Endothelial cell (in vitro differentiated cells): ENCODE measurements around the gene FAAH2. TPM values are rescaled to one million over a fixed set of nuclear protein-coding genes. Genes with fewer than 3 reads are reported as not detected.

ENCODE experiments used
- DNase-seq: peaks from one replicate; pipeline ENCODE4 v3.0.0; 2021; ENCODE audit warnings: low spot score
- H3K27ac Mint-ChIP-seq: one replicate; pipeline ENCODE4 v1.8.0; 2021; ENCODE audit warnings: mixed read lengths, inconsistent platforms; ENCODE audit not compliant: unreplicated experiment
- H3K27me3 Mint-ChIP-seq: one replicate; pipeline ENCODE4 v1.8.0; 2021; ENCODE audit warnings: mild to moderate bottlenecking, moderate library complexity, mixed read lengths, inconsistent platforms; ENCODE audit not compliant: unreplicated experiment
- H3K36me3 Mint-ChIP-seq: one replicate; pipeline ENCODE4 v1.8.0; 2021; ENCODE audit warnings: mild to moderate bottlenecking, low read depth, mixed read lengths, inconsistent platforms; ENCODE audit not compliant: unreplicated experiment
- H3K4me1 Mint-ChIP-seq: one replicate; pipeline ENCODE4 v1.8.0; 2021; ENCODE audit warnings: mild to moderate bottlenecking, mixed read lengths, inconsistent platforms; ENCODE audit not compliant: unreplicated experiment
- H3K4me3 Mint-ChIP-seq: one replicate; pipeline ENCODE4 v1.8.0; 2021; ENCODE audit warnings: mild to moderate bottlenecking, mixed read lengths, inconsistent platforms; ENCODE audit not compliant: unreplicated experiment
- H3K9me3 Mint-ChIP-seq: one replicate; pipeline ENCODE4 v1.8.0; 2021; ENCODE audit warnings: mixed read lengths, inconsistent platforms; ENCODE audit not compliant: unreplicated experiment
- CTCF ChIP-seq: fragments of 200-600 bp; sonication (generic); IDR thresholded peaks from one replicate; pipeline ENCODE4 v1.5.0; 2021; ENCODE audit warnings: antibody characterized with exemption; ENCODE audit not compliant: unreplicated experiment
- total RNA-seq: library from RNA; stranded (reverse); fragmentation: NEBNext Ultra II Directional; extraction: Animal tissue kit (Norgen Biotek cat#: 25700); gene quantifications from one replicate; pipeline ENCODE4 v1.2.1, GENCODE V29; 2021; ENCODE audit not compliant: unreplicated experiment

Gene FAAH2
- total RNA-seq, 1 donor from 2014 or later: 4.0 TPM

GRCh38 chrX:57406149-57406548 is 119.6 kb downstream of the FAAH2 start:
- no peak overlapping the region for H3K27ac Mint-ChIP-seq
- H3K4me1 Mint-ChIP-seq: peaks cover 16% of the 10 kb centered on the region
- H3K36me3 Mint-ChIP-seq: peaks cover 3% of the 10 kb centered on the region
- no peaks in the 10 kb centered on the region for H3K9me3 Mint-ChIP-seq
- H3K4me3 Mint-ChIP-seq: no peak overlapping the region
- no peak for TF ChIP-seq CTCF
- no peak for DNase-seq
- H3K27me3 Mint-ChIP-seq: no peaks in the 10 kb centered on the region

- no peak for DNase-seq
- H3K4me1 Mint-ChIP-seq: no peaks in the 10 kb centered on the region
- no peak overlapping the region for H3K27ac Mint-ChIP-seq
- TF ChIP-seq CTCF: no peak
- H3K36me3 Mint-ChIP-seq: no peaks in the 10 kb centered on the region
- no peak overlapping the region for H3K4me3 Mint-ChIP-seq
- no peaks in the 10 kb centered on the region for H3K27me3 Mint-ChIP-seq
- H3K9me3 Mint-ChIP-seq: no peaks in the 10 kb centered on the region
Measured at GRCh38 chrX:57417827-57418226, 131.3 kb downstream of the FAAH2 start.

GRCh38 chrX:57422289-57422688 is 135.8 kb downstream of the FAAH2 start:
- Mint-ChIP-seq H3K4me1 (no peaks in the 10 kb centered on the region), H3K36me3 (no peaks in the 10 kb centered on the region), H3K27me3 (no peaks in the 10 kb centered on the region), H3K4me3 (no peak overlapping the region), H3K9me3 (no peaks in the 10 kb centered on the region), H3K27ac (no peak overlapping the region)
- TF ChIP-seq CTCF: no peak
- DNase-seq: no peak

- H3K9me3 Mint-ChIP-seq: no peaks in the 10 kb centered on the region
Measured at GRCh38 chrX:57422790-57423189, 136.3 kb downstream of the FAAH2 start.

GRCh38 chrX:57445076-57445475 is 158.6 kb downstream of the FAAH2 start:
- no peak for TF ChIP-seq CTCF
- Mint-ChIP-seq H3K4me1 (no peaks in the 10 kb centered on the region), H3K4me3 (no peak overlapping the region), H3K27ac (no peak overlapping the region), H3K27me3 (peaks cover 2% of the 10 kb centered on the region), H3K36me3 (peaks cover 5% of the 10 kb centered on the region), H3K9me3 (no peaks in the 10 kb centered on the region)
- DNase-seq: no peak

More at GRCh38 chrX:57422790-57423189, 136.3 kb downstream of the FAAH2 start:
- H3K4me1 Mint-ChIP-seq: no peaks in the 10 kb centered on the region
- DNase-seq: no peak
- no peaks in the 10 kb centered on the region for H3K27me3 Mint-ChIP-seq
- no peak for TF ChIP-seq CTCF
- H3K4me3 Mint-ChIP-seq: no peak overlapping the region
- H3K27ac Mint-ChIP-seq: no peak overlapping the region
- no peaks in the 10 kb centered on the region for H3K36me3 Mint-ChIP-seq
